GM12878 (cell line): ENCODE results near the gene NOP10.

Experiments used
- DPF2 ChIP-seq: fragments of 450-650 bp; IDR thresholded peaks from 2 replicates; pipeline ENCODE4 v1.6.1; 2017; ENCODE audit warnings: mild to moderate bottlenecking
- GABPA ChIP-seq: IDR thresholded peaks from 2 replicates; pipeline ENCODE4 v1.6.1; 2014; ENCODE audit warnings: antibody characterized with exemption, low read depth, mild to moderate bottlenecking, inconsistent platforms
- NR2C2 ChIP-seq: IDR thresholded peaks from 2 replicates; pipeline ENCODE4 v1.6.1; 2011; ENCODE audit warnings: borderline replicate concordance, low read depth; ENCODE audit not compliant: control insufficient read depth, insufficient read length
- SMC3 ChIP-seq: IDR thresholded peaks from 2 replicates; pipeline ENCODE4 v1.6.1; 2011; ENCODE audit warnings: low read length, improper control_type of control experiment, borderline replicate concordance
- TF ChIP-seq, protein P1 (sequence below): fragments of 450-650 bp; IDR thresholded peaks from 2 replicates; pipeline ENCODE4 v1.6.1; 2017; ENCODE audit warnings: antibody characterized with exemption, mild to moderate bottlenecking, moderate library complexity

DNA sequence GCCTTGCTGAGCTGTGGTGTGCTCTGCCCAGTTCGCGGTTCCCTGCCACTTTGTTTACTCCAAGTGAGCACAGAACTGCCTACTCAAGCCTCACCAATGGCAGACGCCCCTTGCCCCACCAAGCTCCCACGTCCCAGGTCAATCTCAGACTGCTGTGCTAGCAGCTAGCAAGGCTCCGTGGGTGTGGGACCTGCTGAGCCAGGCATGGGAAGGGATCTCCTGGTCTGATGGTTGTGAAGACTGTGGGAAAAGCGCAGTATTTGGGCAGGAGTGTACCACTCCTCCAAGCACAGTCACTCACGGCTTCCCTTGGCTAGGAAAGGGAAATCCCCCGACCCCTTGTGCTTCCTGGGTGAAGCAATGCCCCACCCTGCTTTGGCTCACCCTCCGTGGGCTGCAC is 50.3 kb downstream of the NOP10 start:
- no peak for TF ChIP-seq SMC3
- TF ChIP-seq NR2C2, result no peak
- TF ChIP-seq GABPA, result no peak
- TF ChIP-seq, protein P1, sequence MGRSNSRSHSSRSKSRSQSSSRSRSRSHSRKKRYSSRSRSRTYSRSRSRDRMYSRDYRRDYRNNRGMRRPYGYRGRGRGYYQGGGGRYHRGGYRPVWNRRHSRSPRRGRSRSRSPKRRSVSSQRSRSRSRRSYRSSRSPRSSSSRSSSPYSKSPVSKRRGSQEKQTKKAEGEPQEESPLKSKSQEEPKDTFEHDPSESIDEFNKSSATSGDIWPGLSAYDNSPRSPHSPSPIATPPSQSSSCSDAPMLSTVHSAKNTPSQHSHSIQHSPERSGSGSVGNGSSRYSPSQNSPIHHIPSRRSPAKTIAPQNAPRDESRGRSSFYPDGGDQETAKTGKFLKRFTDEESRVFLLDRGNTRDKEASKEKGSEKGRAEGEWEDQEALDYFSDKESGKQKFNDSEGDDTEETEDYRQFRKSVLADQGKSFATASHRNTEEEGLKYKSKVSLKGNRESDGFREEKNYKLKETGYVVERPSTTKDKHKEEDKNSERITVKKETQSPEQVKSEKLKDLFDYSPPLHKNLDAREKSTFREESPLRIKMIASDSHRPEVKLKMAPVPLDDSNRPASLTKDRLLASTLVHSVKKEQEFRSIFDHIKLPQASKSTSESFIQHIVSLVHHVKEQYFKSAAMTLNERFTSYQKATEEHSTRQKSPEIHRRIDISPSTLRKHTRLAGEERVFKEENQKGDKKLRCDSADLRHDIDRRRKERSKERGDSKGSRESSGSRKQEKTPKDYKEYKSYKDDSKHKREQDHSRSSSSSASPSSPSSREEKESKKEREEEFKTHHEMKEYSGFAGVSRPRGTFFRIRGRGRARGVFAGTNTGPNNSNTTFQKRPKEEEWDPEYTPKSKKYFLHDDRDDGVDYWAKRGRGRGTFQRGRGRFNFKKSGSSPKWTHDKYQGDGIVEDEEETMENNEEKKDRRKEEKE, result no peak
- TF ChIP-seq DPF2, result no peak
